NB4 (cell line): Measurements from ENCODE around the gene UPK1B.

Experiments used
- DNase-seq: peaks from one replicate; pipeline ENCODE4 v3.0.0; 2010; ENCODE audit warnings: low read depth
- H3K4me3 ChIP-seq: one replicate; pipeline ENCODE4 v1.5.1; 2011; ENCODE audit warnings: mild to moderate bottlenecking, low read depth, low read length, moderate library complexity
- MAX ChIP-seq: IDR thresholded peaks from 2 replicates; pipeline ENCODE4 v1.6.1; 2011; ENCODE audit warnings: low read depth, low read length
- MYC ChIP-seq: IDR thresholded peaks from 2 replicates; pipeline ENCODE4 v1.6.1; 2011; ENCODE audit warnings: low read depth, low read length
- POLR2A ChIP-seq: IDR thresholded peaks from 2 replicates; pipeline ENCODE4 v1.6.1; 2011; ENCODE audit warnings: mild to moderate bottlenecking; ENCODE audit not compliant: insufficient read length; ENCODE audit errors: extremely low read depth
- TF ChIP-seq, protein P1 (sequence below): IDR thresholded peaks from one replicate; pipeline ENCODE4 v1.5.1; 2012; ENCODE audit warnings: low read depth, low read length

Gene UPK1B

GRCh38 chr3:119225121-119225520 is 51.7 kb downstream of the UPK1B start:
- no peak for TF ChIP-seq MYC
- TF ChIP-seq MAX = no peak
- no peak for TF ChIP-seq POLR2A
- TF ChIP-seq, protein P1, sequence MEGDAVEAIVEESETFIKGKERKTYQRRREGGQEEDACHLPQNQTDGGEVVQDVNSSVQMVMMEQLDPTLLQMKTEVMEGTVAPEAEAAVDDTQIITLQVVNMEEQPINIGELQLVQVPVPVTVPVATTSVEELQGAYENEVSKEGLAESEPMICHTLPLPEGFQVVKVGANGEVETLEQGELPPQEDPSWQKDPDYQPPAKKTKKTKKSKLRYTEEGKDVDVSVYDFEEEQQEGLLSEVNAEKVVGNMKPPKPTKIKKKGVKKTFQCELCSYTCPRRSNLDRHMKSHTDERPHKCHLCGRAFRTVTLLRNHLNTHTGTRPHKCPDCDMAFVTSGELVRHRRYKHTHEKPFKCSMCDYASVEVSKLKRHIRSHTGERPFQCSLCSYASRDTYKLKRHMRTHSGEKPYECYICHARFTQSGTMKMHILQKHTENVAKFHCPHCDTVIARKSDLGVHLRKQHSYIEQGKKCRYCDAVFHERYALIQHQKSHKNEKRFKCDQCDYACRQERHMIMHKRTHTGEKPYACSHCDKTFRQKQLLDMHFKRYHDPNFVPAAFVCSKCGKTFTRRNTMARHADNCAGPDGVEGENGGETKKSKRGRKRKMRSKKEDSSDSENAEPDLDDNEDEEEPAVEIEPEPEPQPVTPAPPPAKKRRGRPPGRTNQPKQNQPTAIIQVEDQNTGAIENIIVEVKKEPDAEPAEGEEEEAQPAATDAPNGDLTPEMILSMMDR = no peak
- H3K4me3 ChIP-seq = no peak overlapping the region
- DNase-seq = no peak

DNA sequence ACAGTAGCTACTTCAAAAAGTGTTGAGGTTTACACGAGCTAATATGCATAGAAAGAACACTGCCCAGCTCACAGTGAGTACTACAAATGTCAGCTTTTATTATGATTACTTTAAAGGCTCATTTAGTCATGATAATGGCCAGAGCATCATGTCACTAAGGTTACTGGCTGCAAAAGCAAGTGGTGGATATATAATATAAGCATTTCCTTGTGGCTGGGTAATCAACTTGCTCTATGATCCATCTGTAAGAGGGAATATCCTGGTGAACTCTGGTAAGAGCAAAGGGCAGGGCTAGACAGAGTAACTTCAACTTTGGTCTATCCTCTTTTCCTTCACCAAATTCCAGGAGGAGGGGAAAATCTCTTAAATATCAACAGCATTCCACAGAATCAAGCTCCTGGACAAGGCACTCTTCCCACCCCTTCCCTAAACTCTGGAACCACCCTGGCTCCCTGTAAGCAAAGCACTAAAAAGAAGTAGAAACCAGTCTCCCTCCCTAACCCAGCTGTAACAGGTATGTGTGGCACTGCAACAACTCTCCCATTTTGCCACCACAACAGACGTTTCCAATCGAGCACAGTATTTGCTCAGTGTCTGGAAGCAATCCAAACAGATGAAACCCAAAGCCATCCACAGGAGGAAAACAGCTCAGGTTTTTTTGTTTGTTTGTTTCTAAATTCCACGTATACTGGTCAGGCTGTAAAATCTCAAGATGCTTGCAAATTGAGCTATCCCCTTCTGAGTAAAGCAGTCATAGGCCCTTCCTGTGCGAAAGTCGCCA is 53.9 kb downstream of the UPK1B start:
- no peak for TF ChIP-seq MYC
- no peak for TF ChIP-seq MAX
- TF ChIP-seq POLR2A = no peak
- TF ChIP-seq, protein P1 = no peak
- no peak for DNase-seq
- H3K4me3 ChIP-seq = no peak overlapping the region

- H3K4me3 ChIP-seq = no peak overlapping the region
- TF ChIP-seq POLR2A (no peak), MYC (no peak), MAX (no peak)
- TF ChIP-seq, protein P1 = no peak
- DNase-seq = no peak
Measured at GRCh38 chr3:119228373-119229145, 55.2 kb downstream of the UPK1B start.

DNA sequence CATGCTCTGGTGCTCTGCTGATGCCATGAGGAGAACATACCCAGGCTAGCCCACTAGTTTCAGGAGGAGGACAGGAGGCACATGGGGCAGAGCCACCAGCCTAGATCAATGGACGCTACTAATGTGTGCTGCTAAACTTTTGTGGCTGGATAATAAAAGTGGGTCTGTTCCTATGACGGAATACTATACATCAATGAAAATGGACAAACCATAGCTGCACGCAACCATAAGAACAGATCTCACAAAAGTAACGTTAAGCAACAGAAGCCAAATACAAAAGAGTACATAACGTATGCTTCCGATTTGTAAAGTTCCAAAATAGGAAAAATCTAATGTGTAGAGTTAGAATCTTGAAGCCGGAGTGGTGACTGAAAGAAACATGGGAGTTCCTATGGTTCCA is 55.8 kb downstream of the UPK1B start:
- no peak for TF ChIP-seq MYC
- TF ChIP-seq POLR2A = no peak
- no peak for TF ChIP-seq MAX
- TF ChIP-seq, protein P1 = no peak

DNA sequence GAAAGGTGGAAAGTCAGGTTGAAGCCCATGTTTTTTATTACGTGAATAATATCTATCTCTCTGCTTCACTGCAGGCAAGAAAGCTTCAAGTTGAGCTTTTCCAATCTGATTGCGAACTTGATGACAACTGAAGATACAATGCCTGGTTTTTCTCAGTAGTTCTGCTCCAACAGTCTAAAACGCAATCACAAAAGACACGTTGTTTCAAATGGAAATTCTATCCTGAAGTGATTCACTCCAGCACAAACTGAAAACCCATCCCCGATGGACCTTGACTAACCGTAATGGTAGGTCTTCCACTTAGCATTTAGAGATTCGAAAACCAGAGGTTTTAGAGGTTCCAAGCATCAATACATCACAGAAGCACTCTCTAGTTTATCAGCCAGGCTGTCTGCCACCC is 56.7 kb downstream of the UPK1B start:
- DNase-seq = no peak
- H3K4me3 ChIP-seq = no peak overlapping the region
- TF ChIP-seq POLR2A (no peak), MYC (no peak), MAX (no peak)
- TF ChIP-seq, protein P1 = no peak

More for the DNA sequence above, 55.8 kb downstream of the UPK1B start:
- no peak for DNase-seq
- H3K4me3 ChIP-seq = no peak overlapping the region
